ENCODE data around the gene LRRC31.
A peak's percentile ranks its signal among the peaks of the same experiment; 100 is the strongest.

The LRRC31 gene

DNA sequence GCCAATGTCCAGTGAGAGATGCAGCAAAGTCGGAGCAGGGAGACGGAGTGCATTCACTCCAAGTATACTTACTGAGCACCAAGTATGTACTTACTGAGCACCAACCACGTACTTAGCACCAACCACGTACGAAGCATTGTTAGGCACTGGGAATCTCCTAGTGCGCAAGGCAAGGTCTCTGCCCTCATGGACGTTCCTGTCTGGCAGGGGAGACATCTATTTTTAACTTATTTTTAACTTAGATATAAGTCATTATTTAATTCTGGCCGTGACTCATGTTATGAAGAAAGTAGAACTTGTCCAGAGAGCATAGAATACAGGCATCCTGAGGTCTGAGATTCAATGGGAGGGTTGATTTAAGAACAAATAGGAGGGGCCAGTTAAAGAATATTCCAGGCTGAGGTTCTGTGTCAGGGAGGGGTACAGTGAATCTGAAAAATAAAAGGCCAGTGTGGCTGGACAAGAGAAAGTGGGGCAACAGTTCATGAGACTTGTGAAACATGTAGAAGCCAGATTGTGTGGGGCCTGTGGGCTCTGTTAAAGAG, 9.3 kb upstream of the LRRC31 start:
- no peak overlapping the region for H3K27ac Mint-ChIP-seq
- no peaks in the 10 kb centered on the region for H3K4me1 Mint-ChIP-seq (ENCODE audit: low read depth)
- no peaks in the 10 kb centered on the region for H3K27me3 Mint-ChIP-seq
- no peaks in the 10 kb centered on the region for H3K36me3 Mint-ChIP-seq
- no peaks in the 10 kb centered on the region for H3K9me3 Mint-ChIP-seq (ENCODE audit: low read depth)
- no peak overlapping the region for H3K4me3 Mint-ChIP-seq

DNA sequence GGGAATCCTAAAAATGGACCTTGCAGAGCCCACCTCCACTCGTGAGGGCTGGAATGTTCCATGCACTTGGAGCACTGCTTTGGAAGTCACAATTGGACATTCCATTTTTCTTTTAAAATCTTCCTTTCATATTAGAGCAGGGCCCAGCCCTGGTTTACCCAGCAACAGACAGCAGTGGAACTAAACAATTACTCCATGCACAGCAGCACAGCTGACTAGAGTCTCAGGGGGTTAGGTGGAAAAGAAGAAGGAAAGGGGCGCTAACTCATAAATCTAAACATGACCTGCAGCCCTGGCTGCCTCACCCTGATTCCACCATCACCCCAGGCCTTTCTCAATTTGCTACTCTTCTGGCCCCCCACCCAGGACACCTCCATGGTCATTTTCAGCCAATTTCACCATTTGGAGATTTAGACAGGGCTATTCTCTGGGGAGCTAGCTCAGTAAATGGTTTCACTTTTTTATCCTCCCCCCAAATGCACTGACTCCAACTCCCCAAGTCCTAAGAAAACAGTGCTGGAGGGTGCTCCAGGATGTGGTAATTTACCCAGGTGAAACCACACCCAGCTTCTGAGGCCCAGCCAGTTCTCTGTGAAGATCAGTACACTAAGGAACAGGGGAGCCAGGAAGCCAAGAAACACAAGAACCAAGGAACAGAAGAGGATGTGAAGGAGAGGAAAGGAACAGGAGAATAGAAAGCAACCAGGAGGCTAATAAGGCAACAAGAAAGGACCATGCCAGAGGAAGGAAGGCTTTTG, 1.6 kb upstream of the LRRC31 start:
- Mint-ChIP-seq H3K4me1 (ENCODE audit: low read depth) (peaks cover 19% of the 10 kb centered on the region), H3K27ac (no peak overlapping the region), H3K9me3 (ENCODE audit: low read depth) (no peaks in the 10 kb centered on the region), H3K4me3 (no peak overlapping the region), H3K36me3 (no peaks in the 10 kb centered on the region), H3K27me3 (no peaks in the 10 kb centered on the region)

GRCh38 chr3:169868369-169868768, 1.4 kb downstream of the LRRC31 start:
- Mint-ChIP-seq H3K27me3 (no peaks in the 10 kb centered on the region), H3K36me3 (no peaks in the 10 kb centered on the region), H3K9me3 (ENCODE audit: low read depth) (no peaks in the 10 kb centered on the region), H3K27ac (no peak overlapping the region), H3K4me3 (no peak overlapping the region), H3K4me1 (ENCODE audit: low read depth) (peaks cover 42% of the 10 kb centered on the region)

- Mint-ChIP-seq H3K27ac (no peak overlapping the region), H3K9me3 (ENCODE audit: low read depth) (no peaks in the 10 kb centered on the region), H3K27me3 (no peaks in the 10 kb centered on the region), H3K4me3 (no peak overlapping the region), H3K36me3 (no peaks in the 10 kb centered on the region), H3K4me1 (ENCODE audit: low read depth) (peaks cover 44% of the 10 kb centered on the region)
Measured at GRCh38 chr3:169867584-169868210, 2.0 kb downstream of the LRRC31 start.

DNA sequence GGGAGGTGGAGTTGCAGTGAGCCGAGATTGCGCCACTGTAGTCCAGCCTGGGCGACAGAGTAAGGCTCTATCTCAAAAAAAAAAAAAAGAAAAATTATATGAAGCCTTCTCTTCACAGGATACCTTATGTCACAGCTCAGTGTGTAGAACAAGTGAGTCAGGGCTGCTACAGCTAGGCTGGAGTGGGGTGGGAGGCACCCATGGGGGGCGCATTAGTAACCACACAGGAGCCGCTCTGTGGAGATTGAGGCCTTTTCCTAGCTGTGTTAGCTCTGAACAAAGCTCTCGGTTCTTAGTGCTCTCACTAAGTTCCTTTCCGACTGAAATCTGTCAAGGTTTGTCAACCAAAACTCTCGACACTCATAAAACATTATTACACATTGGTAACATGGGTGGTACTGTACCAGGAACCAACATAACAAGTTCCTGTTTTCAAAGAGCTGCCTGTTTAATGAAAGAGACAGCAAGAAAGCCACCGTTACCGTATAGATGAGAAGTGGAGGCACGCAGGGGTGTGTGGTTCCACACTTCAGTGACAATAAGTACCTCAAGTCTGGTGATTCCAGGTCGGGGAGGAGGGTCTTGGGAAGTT, 4.5 kb downstream of the LRRC31 start:
- H3K4me3 Mint-ChIP-seq: peak overlapping the region; percentile 9
- no peaks in the 10 kb centered on the region for H3K27me3 Mint-ChIP-seq
- H3K9me3 Mint-ChIP-seq (ENCODE audit: low read depth): no peaks in the 10 kb centered on the region
- peak overlapping the region; percentile 70 for H3K27ac Mint-ChIP-seq
- peaks cover 30% of the 10 kb centered on the region for H3K4me1 Mint-ChIP-seq (ENCODE audit: low read depth)
- no peaks in the 10 kb centered on the region for H3K36me3 Mint-ChIP-seq

DNA sequence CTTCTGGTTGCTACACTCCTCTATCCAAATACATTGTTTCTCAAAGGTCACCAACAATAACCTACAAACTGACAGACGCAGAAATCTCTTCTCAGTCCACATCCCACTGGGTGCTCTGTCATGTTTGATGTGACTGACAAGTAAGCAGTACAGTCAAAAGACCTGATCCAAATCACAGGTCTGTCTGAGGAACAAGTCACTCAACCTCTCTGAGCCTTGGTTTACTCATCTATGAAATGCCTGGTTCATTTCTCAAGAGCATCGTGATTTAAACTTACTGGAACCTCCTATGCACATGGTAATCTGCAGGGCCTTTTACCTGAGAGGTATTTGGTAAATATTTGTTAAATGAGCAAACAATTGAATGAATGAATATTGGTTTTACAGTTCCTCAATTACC, 5.5 kb downstream of the LRRC31 start:
- Mint-ChIP-seq H3K9me3 (ENCODE audit: low read depth) (no peaks in the 10 kb centered on the region), H3K27me3 (no peaks in the 10 kb centered on the region), H3K4me1 (ENCODE audit: low read depth) (peaks cover 25% of the 10 kb centered on the region), H3K27ac (no peak overlapping the region), H3K36me3 (no peaks in the 10 kb centered on the region), H3K4me3 (no peak overlapping the region)

GRCh38 chr3:169863458-169863899, 6.3 kb downstream of the LRRC31 start:
- Mint-ChIP-seq H3K27me3 (no peaks in the 10 kb centered on the region), H3K9me3 (ENCODE audit: low read depth) (no peaks in the 10 kb centered on the region), H3K4me3 (no peak overlapping the region), H3K4me1 (ENCODE audit: low read depth) (peaks cover 25% of the 10 kb centered on the region), H3K27ac (no peak overlapping the region), H3K36me3 (no peaks in the 10 kb centered on the region)

DNA sequence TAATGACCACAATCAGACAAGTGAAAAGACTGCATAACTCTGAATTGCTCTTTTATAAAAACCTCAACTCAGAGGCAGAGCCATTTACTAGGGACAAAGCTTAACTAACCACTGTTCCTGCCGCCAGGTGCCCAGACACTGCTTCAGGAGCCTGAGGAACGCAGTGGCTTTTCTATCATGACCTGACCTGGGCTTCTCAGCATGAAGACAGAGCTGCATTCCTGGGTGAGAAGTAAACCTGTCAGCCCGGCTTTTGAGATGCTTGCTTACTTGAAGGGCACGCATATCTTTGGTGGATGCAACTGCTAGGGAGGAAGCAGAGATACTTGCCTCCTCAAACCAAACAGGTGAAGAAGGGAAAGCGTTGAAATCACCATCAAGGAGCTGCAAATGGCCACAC, 7.9 kb downstream of the LRRC31 start:
- H3K4me1 Mint-ChIP-seq (ENCODE audit: low read depth): peaks cover 25% of the 10 kb centered on the region
- H3K4me3 Mint-ChIP-seq: no peak overlapping the region
- H3K36me3 Mint-ChIP-seq: no peaks in the 10 kb centered on the region
- no peak overlapping the region for H3K27ac Mint-ChIP-seq
- peaks cover 2% of the 10 kb centered on the region for H3K27me3 Mint-ChIP-seq
- no peaks in the 10 kb centered on the region for H3K9me3 Mint-ChIP-seq (ENCODE audit: low read depth)

DNA sequence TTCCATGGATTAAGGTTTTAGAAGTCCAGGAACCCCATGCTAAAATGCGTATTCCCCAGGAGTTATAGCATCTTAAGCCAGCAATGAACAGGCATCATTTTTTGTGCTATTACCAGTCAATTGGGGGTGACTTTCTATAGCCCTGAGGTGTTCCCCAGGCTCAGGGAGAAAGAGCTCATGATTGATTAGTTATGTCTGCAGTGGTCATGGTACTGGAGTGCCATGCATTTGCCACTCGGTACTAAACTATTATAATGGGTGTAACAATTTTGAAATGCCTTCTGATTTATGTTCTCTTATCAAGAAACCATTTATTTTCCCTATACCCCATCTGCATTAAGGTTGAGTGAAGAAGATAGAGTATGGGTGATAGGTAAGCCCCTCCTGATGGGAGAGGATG, 11.9 kb downstream of the LRRC31 start:
- Mint-ChIP-seq H3K4me3 (no peak overlapping the region), H3K27ac (no peak overlapping the region), H3K4me1 (ENCODE audit: low read depth) (no peaks in the 10 kb centered on the region), H3K9me3 (ENCODE audit: low read depth) (no peaks in the 10 kb centered on the region), H3K27me3 (peaks cover 3% of the 10 kb centered on the region), H3K36me3 (no peaks in the 10 kb centered on the region)

GRCh38 chr3:169855514-169855913, 14.2 kb downstream of the LRRC31 start:
- H3K4me1 Mint-ChIP-seq (ENCODE audit: low read depth): no peaks in the 10 kb centered on the region
- no peaks in the 10 kb centered on the region for H3K36me3 Mint-ChIP-seq
- H3K27ac Mint-ChIP-seq: no peak overlapping the region
- H3K9me3 Mint-ChIP-seq (ENCODE audit: low read depth): no peaks in the 10 kb centered on the region
- H3K4me3 Mint-ChIP-seq: no peak overlapping the region
- H3K27me3 Mint-ChIP-seq: peaks cover 3% of the 10 kb centered on the region

DNA sequence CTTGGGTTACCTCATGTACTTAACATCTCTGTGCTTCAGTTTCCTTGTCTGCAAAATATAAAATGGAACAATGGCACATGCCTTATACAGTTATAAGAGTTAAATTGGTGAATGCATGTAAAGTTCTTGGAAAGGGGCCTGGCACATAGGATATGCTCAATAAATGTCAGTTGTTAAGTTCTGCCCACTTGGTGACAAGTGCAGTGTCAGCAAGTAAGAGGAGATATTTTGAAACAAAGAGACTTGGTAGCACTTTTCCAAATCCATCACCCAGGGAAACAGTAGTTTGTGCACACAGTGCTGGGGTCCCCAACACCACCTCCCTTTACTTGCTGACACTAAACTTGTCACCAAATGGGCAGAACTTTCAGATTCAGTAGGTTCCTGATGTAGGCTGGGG, 19.1 kb downstream of the LRRC31 start:
- Mint-ChIP-seq H3K4me3 (no peak overlapping the region), H3K9me3 (ENCODE audit: low read depth) (no peaks in the 10 kb centered on the region), H3K27ac (no peak overlapping the region), H3K36me3 (no peaks in the 10 kb centered on the region), H3K27me3 (no peaks in the 10 kb centered on the region), H3K4me1 (ENCODE audit: low read depth) (no peaks in the 10 kb centered on the region)

GRCh38 chr3:169848741-169849140, 21.0 kb downstream of the LRRC31 start:
- Mint-ChIP-seq H3K4me1 (ENCODE audit: low read depth) (no peaks in the 10 kb centered on the region), H3K9me3 (ENCODE audit: low read depth) (no peaks in the 10 kb centered on the region), H3K36me3 (no peaks in the 10 kb centered on the region), H3K27me3 (no peaks in the 10 kb centered on the region), H3K4me3 (no peak overlapping the region), H3K27ac (no peak overlapping the region)

DNA sequence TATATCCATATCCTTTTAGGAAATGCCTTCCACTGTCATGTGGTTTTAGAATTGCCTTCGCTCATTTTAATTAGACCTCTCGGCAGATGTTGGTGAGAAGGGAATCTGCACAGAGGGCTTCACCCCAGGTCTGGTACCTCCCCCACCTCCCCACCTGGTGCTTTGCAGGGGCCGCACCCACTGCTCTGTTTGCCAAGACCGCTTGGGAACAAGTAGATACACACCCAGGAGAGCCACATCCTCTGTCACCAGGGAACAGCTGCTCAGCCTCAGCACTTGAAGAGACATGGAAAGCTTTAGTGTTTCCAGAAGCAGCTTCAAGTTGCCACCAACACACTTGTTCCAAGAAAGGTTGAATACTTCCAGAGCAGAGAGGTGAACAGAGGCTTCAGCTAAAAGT, 21.8 kb downstream of the LRRC31 start:
- no peaks in the 10 kb centered on the region for H3K4me1 Mint-ChIP-seq (ENCODE audit: low read depth)
- no peak overlapping the region for H3K4me3 Mint-ChIP-seq
- no peak overlapping the region for H3K27ac Mint-ChIP-seq
- H3K36me3 Mint-ChIP-seq: no peaks in the 10 kb centered on the region
- no peaks in the 10 kb centered on the region for H3K9me3 Mint-ChIP-seq (ENCODE audit: low read depth)
- no peaks in the 10 kb centered on the region for H3K27me3 Mint-ChIP-seq

GRCh38 chr3:169846458-169847193, 23.1 kb downstream of the LRRC31 start:
- Mint-ChIP-seq H3K4me1 (ENCODE audit: low read depth) (no peaks in the 10 kb centered on the region), H3K27ac (no peak overlapping the region), H3K27me3 (no peaks in the 10 kb centered on the region), H3K4me3 (no peak overlapping the region), H3K9me3 (ENCODE audit: low read depth) (no peaks in the 10 kb centered on the region), H3K36me3 (no peaks in the 10 kb centered on the region)

DNA sequence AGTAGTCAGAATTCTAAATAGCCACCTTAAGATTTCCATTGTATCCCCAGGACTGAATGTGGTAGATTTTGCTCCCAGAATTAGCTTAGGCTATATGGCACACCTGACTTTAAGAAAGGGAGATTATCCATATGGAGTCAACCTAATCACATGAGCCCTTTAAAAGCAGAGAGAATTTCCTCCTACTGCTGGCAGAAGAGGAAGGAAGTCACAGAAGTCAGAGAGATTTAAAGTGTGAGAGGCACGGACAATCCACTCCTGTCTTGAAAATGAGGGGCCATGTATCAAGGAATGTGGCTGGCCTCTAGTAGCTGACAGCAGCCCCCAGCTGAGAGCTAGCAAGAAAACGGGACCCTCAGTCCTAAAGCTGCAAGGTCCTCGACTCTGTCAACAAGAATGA, 26.8 kb downstream of the LRRC31 start:
- Mint-ChIP-seq H3K27ac (no peak overlapping the region), H3K27me3 (peaks cover 3% of the 10 kb centered on the region), H3K9me3 (ENCODE audit: low read depth) (no peaks in the 10 kb centered on the region), H3K4me3 (no peak overlapping the region), H3K4me1 (ENCODE audit: low read depth) (no peaks in the 10 kb centered on the region), H3K36me3 (no peaks in the 10 kb centered on the region)

All from activated naive CD8-positive, alpha-beta T cell (primary cell).